Limb (tissue), 2 donors: Measurements from ENCODE around the gene CSRP1.
"Not testable (repeated sequence)": the region's sequence is repeated elsewhere in the genome, so short reads cannot be mapped to it uniquely, and the experiment has no call there.

Source experiments
- DNase-seq, 2 donors: peaks; one replicate each; pipeline ENCODE4 v3.0.0-alpha.2; 2016; ENCODE audit errors: extremely low spot score in 2 of 2

Gene CSRP1

GRCh38 chr1:201506557-201507359, at the start of gene CSRP1:
TSS of gene CSRP1 (minus strand) at chr1:201507123. CDS start at chr1:201496303, 10,820 bp downstream.
- DNase-seq: peak; percentile 63 to 85

DNA sequence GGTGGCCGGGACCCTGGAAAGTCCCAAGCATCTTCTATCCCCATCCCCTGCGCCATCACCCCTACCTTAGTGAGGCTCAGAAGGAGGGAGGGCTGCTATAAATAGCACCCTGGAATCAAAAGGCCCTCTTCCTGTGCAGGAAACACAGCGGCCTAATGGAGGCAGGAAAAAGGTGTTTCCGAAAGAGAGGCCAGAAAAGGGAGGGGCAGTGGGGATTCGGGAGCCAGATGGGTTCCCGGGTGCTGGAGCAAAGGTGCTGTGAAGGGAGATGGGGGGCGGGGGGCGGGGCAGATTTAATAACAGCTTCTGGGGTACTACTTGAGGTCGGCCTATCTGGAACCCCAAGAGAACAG, 48.6 kb upstream of the CSRP1 start:
- no peak for DNase-seq

- DNase-seq: no peak
These were observed 48.1 kb upstream of the CSRP1 start for GRCh38 chr1:201554789-201555592.

- no peak for DNase-seq
These were observed 47.3 kb upstream of the CSRP1 start for GRCh38 chr1:201554190-201554600.

DNA sequence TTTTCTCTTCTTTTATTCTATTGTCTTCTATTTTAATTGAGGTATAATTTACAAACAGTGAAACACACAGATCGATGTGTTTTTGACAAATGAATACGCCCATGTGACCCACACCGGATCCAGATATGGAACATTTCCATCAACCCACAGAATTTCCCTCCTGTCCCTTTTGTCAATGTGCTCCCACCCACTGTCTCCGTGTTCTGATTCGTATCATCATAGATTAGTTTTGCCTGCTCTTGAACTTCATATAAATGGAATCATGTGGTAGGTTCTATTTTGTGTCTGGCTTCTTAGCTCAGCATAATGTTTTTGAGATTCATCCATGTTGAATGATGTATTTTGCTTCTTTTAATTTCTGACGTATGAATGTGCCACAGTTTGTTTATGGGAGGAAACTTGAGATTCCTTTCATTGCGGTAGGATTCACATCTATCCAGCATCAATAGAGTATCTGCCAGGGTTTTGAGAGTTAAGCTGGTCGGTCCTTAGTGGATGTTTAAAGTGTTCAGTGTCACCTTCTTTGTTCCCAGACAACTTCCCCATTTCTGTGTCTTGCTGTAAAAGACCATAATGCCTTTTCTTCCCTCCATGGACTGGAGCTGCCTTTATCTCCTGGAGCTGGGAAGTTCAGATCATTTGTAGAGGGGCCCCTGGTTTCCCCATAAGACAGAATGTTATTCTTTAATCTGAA, 46.7 kb upstream of the CSRP1 start:
- DNase-seq: no peak

DNA sequence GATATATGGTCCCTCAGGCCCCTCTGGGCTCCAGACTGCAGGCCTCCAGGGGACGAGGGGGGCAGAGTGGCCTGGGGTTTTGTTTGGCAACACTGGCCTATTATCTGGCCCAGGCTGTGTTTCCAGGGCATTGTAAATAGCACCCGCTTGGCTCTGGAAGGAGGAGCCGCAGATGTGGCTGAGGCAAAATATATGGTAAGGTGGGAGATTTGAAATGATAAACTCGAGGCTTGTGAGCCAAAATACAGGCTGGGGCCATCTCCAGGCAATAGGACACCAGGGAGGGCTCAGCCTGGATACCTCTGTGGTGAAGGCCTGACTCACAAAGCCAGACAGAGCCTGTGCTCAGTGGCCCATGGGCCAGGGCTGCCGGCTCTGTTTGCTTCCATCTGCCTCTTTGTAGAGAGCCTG, 46.0 kb upstream of the CSRP1 start:
- no peak for DNase-seq

- DNase-seq: no peak
These were observed 45.2 kb upstream of the CSRP1 start for GRCh38 chr1:201551877-201552731.

DNA sequence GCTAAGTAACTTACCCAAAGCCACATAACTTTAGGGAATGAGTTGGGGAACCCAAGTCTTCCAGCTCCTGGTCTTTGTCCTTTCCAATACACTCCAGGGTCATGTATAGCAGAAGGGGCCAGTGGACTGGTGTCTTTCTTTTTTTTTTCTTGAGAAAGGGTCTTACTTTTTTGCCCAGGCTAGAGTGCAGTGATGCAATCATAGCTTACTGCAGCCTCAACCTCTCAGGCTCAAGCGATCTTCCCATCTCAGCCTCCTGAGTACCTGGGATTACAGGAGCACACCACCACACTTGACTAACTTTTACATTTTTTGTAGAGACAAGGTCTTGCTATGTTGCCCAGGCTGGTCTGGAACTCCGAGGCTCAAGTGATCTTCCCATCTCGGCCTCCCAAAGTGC, 44.2 kb upstream of the CSRP1 start:
- DNase-seq: no peak

GRCh38 chr1:201549522-201549921, 42.6 kb upstream of the CSRP1 start:
- not testable (repeated sequence) for DNase-seq

GRCh38 chr1:201545851-201546492, 39.0 kb upstream of the CSRP1 start:
- DNase-seq: no peak

GRCh38 chr1:201544710-201545109, 37.8 kb upstream of the CSRP1 start:
- DNase-seq: no peak

DNA sequence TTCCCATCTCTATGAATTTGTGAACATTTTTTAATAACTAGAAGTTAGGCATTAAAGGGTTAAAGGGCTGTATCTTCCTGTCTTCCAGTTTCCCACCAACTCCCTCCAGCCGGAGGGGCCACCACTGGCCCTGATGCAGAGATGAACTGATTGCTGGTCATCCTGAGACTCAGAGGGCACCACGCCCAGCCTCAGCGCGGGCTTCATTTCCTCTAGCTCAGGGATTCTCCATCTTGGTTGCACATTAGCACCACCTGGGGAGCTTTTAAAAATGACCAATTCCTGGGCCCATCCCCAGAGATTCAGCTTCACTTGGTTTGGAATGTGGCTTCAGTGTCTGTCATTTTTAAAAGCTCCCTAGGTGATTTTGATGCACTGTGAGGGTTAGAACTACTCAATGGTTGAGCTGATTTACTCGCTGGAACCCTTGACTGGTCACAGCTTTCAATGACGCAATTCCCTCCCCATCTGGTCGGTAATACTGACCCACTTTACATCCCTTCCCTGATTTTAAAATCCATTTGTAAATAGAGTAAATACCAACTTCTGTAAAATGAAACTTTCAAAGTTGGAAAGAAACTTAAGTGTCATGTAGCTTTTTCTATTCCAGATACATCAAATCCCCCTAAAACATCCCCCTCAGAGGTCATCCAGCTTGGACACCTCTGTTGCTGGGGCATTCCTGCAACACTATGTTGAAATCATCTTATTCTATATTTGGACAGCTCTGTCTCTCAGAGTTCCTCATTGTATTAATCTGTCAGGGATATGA, 37.1 kb upstream of the CSRP1 start:
- no peak for DNase-seq

GRCh38 chr1:201542309-201543035, 35.5 kb upstream of the CSRP1 start:
- DNase-seq: no peak

GRCh38 chr1:201540846-201541735, 34.2 kb upstream of the CSRP1 start:
- no peak for DNase-seq

GRCh38 chr1:201539561-201540431, 32.9 kb upstream of the CSRP1 start:
- DNase-seq: peak in 1 of 2 donors; percentile 58

DNA sequence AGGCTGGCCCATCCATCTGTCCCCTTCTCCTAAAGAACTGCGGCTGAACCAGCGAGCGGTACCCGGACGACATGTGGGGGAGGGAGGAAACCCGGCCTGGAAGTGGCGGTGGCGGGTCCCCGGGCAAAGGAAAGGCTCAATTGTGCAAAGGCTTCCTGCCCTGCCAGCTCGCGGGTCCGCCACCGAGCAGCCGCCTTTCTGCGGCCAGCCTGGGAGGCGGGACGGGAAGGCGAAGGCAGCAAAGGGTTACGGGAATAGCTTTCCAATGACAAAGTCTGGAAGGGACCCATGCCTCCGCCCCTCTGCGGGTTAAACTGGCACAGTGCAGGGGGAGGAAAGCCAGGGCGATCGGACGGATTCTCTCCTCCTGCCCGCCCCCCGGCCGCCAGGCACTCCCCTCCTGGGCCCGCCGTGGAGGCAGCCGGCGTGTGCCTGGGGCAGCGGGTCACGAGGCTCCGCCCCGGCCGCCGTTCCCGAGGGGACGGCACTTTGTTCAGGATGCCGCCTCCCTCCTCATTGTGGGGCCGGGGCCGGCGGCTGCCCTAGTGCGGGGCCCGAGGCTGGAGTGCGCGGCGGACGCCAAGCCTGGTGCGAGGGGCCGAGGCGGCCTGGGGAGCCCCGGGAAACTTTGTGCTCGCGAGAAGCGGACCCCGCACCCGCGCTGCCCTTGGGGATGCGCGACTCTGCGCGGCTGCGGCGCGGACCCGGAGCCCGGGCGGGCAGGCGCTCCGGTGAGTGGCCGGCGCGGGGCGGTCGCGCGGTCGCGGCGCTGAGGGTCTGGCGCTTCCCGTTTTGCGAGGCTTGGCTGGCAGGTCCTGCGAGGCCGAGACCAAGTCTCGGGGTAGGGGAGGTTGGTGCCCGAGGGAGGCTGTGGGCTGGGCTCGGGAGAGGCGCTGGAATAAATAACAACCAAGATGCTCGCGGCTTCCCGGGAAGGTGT, 32.0 kb upstream of the CSRP1 start, which contains the start of gene NAV1:
Gene NAV1, plus strand, starts transcription at position 516 of the 940 bp plus-strand sequence. CDS start 83,758 bp downstream, outside the sequence.
- DNase-seq: peak; percentile 54 to 80
